Measurements from ENCODE around the gene PRIMPOL.

- TF ChIP-seq, protein P1, sequence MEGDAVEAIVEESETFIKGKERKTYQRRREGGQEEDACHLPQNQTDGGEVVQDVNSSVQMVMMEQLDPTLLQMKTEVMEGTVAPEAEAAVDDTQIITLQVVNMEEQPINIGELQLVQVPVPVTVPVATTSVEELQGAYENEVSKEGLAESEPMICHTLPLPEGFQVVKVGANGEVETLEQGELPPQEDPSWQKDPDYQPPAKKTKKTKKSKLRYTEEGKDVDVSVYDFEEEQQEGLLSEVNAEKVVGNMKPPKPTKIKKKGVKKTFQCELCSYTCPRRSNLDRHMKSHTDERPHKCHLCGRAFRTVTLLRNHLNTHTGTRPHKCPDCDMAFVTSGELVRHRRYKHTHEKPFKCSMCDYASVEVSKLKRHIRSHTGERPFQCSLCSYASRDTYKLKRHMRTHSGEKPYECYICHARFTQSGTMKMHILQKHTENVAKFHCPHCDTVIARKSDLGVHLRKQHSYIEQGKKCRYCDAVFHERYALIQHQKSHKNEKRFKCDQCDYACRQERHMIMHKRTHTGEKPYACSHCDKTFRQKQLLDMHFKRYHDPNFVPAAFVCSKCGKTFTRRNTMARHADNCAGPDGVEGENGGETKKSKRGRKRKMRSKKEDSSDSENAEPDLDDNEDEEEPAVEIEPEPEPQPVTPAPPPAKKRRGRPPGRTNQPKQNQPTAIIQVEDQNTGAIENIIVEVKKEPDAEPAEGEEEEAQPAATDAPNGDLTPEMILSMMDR (IDR thresholded peaks at IDR 0.05; ENCODE audit: low read depth, low read length, poor library complexity, severe bottlenecking): no peak
- TF ChIP-seq EZH2phosphoT487 (IDR thresholded peaks at IDR 0.05; ENCODE audit: borderline replicate concordance, low read length): no peak
Measured at GRCh38 chr4:184662236-184662635, 12.7 kb downstream of the PRIMPOL start.

Measured in DOHH2 (cell line).